Measurements from ENCODE around the gene SFI1.
"Not testable (repeated sequence)": the region's sequence is repeated elsewhere in the genome, so short reads cannot be mapped to it uniquely, and the experiment has no call there.

SFI1 gene

DNA sequence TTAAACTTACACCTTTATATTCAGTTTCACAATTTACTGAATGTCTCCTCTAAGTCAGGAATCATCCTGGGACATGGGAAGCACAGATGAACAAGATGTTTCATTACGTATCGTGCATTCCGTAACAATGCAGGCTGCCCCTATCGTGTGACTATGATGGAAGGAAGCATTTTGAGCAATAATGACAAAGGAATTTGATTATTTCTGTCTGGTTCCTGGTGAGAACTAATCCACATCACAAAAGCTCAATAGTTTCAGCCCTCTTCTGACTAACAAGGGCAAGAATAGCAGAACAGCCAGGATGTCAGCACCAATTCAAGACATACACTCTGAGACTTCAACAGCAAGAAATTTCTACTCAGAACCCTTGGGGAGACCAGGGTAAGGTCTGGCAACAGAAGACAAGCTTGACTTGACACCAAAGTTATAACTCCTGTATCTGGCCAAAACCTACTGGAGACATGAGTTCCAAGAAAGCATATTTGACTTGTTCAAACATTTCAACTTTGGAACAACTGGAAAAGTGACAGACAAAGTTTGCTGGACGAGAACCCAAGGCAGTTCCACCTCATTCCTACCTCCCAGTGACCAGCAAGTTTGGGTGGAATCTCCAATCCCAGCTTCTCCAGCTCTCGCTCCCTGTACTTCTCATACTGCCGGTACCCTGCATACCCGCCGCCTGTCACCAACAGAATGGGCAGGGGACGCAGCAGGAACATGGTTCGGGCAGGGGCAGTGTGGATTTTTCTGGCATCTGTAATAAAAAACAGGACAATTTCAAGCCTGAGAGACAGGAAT, 151.4 kb downstream of the SFI1 start:
- Histone ChIP-seq H3K36me3 (ENCODE audit: control insufficient read depth in 1 of 2, insufficient read depth in 2 of 2, low read length in 2 of 2) (peaks cover 22 to 37% of the 10 kb centered on the region in 2 donors), H3K27ac (ENCODE audit: low read depth, low read length) (no peak overlapping the region), H3K9ac (ENCODE audit: low read depth in 1 of 2, low read length in 2 of 2) (no peak overlapping the region), H3K9me3 (ENCODE audit: control insufficient read depth in 1 of 2, low read length in 2 of 2) (no peaks in the 10 kb centered on the region), H3K4me1 (ENCODE audit: control insufficient read depth in 1 of 2, insufficient read depth in 2 of 2, low read length in 2 of 2) (peaks cover 0 to 12% of the 10 kb centered on the region in 2 donors), H3K27me3 (ENCODE audit: control insufficient read depth in 1 of 2, insufficient read depth in 2 of 2, low read length in 2 of 2) (no peaks in the 10 kb centered on the region), H3K4me3 (ENCODE audit: low read depth in 1 of 2, low read length in 2 of 2) (no peak overlapping the region)

GRCh38 chr22:31650391-31650790, 154.1 kb downstream of the SFI1 start:
- no peaks in the 10 kb centered on the region for H3K27me3 ChIP-seq (ENCODE audit: control insufficient read depth in 1 of 2, insufficient read depth in 2 of 2, low read length in 2 of 2)
- H3K4me3 ChIP-seq (ENCODE audit: low read depth in 1 of 2, low read length in 2 of 2) = no peak overlapping the region
- H3K27ac ChIP-seq (ENCODE audit: low read depth, low read length) = no peak overlapping the region
- no peak overlapping the region for H3K9ac ChIP-seq (ENCODE audit: low read depth in 1 of 2, low read length in 2 of 2)
- H3K4me1 ChIP-seq (ENCODE audit: control insufficient read depth in 1 of 2, insufficient read depth in 2 of 2, low read length in 2 of 2) = peaks cover 0 to 12% of the 10 kb centered on the region in 2 donors
- H3K9me3 ChIP-seq (ENCODE audit: control insufficient read depth in 1 of 2, low read length in 2 of 2) = no peaks in the 10 kb centered on the region
- peaks cover 22 to 34% of the 10 kb centered on the region in 2 donors for H3K36me3 ChIP-seq (ENCODE audit: control insufficient read depth in 1 of 2, insufficient read depth in 2 of 2, low read length in 2 of 2)

DNA sequence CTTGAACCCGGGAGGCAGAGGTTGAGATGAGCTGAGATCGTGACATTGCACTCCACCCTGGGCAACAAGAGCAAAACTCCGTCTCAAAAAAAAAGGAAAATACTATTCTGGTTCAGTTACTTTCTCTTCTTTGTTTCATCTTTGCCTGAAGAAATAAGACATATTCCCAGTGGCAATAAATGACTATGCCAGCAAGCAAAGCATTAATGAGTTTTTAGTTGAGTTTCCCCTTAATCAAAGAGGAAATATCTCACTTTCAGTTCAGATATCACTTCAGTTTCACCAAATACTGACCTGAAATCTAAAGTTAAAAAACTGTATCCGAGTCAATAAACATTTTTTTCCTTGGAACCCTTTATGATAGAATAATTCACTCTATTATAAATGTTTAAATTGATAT, 155.3 kb downstream of the SFI1 start:
- no peak overlapping the region for H3K4me3 ChIP-seq (ENCODE audit: low read depth in 1 of 2, low read length in 2 of 2)
- H3K4me1 ChIP-seq (ENCODE audit: control insufficient read depth in 1 of 2, insufficient read depth in 2 of 2, low read length in 2 of 2) = peaks cover 0 to 6% of the 10 kb centered on the region in 2 donors
- no peak overlapping the region for H3K9ac ChIP-seq (ENCODE audit: low read depth in 1 of 2, low read length in 2 of 2)
- H3K36me3 ChIP-seq (ENCODE audit: control insufficient read depth in 1 of 2, insufficient read depth in 2 of 2, low read length in 2 of 2) = peaks cover 17 to 34% of the 10 kb centered on the region in 2 donors
- no peaks in the 10 kb centered on the region for H3K27me3 ChIP-seq (ENCODE audit: control insufficient read depth in 1 of 2, insufficient read depth in 2 of 2, low read length in 2 of 2)
- no peak overlapping the region for H3K27ac ChIP-seq (ENCODE audit: low read depth, low read length)
- no peaks in the 10 kb centered on the region for H3K9me3 ChIP-seq (ENCODE audit: control insufficient read depth in 1 of 2, low read length in 2 of 2)

GRCh38 chr22:31652088-31652487, 155.8 kb downstream of the SFI1 start:
- H3K4me3 ChIP-seq (ENCODE audit: low read depth in 1 of 2, low read length in 2 of 2) = no peak overlapping the region
- peaks cover 14 to 31% of the 10 kb centered on the region in 2 donors for H3K36me3 ChIP-seq (ENCODE audit: control insufficient read depth in 1 of 2, insufficient read depth in 2 of 2, low read length in 2 of 2)
- H3K9me3 ChIP-seq (ENCODE audit: control insufficient read depth in 1 of 2, low read length in 2 of 2) = no peaks in the 10 kb centered on the region
- H3K27ac ChIP-seq (ENCODE audit: low read depth, low read length) = no peak overlapping the region
- H3K27me3 ChIP-seq (ENCODE audit: control insufficient read depth in 1 of 2, insufficient read depth in 2 of 2, low read length in 2 of 2) = no peaks in the 10 kb centered on the region
- peaks cover 0 to 1% of the 10 kb centered on the region in 2 donors for H3K4me1 ChIP-seq (ENCODE audit: control insufficient read depth in 1 of 2, insufficient read depth in 2 of 2, low read length in 2 of 2)
- H3K9ac ChIP-seq (ENCODE audit: low read depth in 1 of 2, low read length in 2 of 2) = no peak overlapping the region

DNA sequence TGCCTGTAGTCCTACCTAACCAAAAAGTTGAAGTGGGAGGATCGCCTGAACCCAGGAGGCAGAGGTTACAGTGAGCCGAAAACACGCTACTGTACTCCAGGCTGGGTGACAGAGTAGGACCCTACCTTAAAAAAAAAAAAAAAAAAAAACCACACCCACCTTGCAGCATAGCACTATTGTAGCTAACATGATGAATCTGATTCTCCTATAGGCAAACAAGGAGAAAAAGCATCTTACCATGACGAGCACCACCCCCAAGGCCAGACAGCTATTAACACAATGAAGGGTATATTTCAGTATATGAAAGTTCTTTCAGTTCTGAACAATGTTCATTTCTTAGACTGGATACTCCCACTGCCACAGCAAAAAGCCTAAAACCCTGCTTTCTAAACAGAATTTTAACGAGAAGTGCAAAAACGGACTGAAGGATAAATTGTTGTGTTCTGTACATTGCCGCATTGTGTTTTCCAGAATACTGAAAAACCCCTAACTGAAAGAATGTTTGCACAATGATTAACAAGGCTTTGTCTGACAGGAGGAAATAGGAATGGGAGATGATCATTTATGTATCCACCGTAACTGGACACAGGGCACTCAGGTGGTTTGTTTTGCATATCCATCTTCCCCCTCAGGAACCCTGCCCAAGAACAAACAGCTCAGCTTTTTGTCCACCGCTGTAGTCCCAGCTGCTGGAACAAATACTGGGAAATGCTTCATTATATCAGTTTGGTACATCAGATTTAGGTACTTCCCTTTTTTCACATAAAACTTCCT, 156.8 kb downstream of the SFI1 start:
- H3K9ac ChIP-seq (ENCODE audit: low read depth in 1 of 2, low read length in 2 of 2) = no peak overlapping the region
- peaks cover 4 to 21% of the 10 kb centered on the region in 2 donors for H3K36me3 ChIP-seq (ENCODE audit: control insufficient read depth in 1 of 2, insufficient read depth in 2 of 2, low read length in 2 of 2)
- no peaks in the 10 kb centered on the region for H3K4me1 ChIP-seq (ENCODE audit: control insufficient read depth in 1 of 2, insufficient read depth in 2 of 2, low read length in 2 of 2)
- no peak overlapping the region for H3K27ac ChIP-seq (ENCODE audit: low read depth, low read length)
- H3K9me3 ChIP-seq (ENCODE audit: control insufficient read depth in 1 of 2, low read length in 2 of 2) = no peaks in the 10 kb centered on the region
- no peak overlapping the region for H3K4me3 ChIP-seq (ENCODE audit: low read depth in 1 of 2, low read length in 2 of 2)
- H3K27me3 ChIP-seq (ENCODE audit: control insufficient read depth in 1 of 2, insufficient read depth in 2 of 2, low read length in 2 of 2) = no peaks in the 10 kb centered on the region

GRCh38 chr22:31653944-31654343, 157.6 kb downstream of the SFI1 start:
- H3K36me3 ChIP-seq (ENCODE audit: control insufficient read depth in 1 of 2, insufficient read depth in 2 of 2, low read length in 2 of 2) = peaks cover 4 to 14% of the 10 kb centered on the region in 2 donors
- no peaks in the 10 kb centered on the region for H3K4me1 ChIP-seq (ENCODE audit: control insufficient read depth in 1 of 2, insufficient read depth in 2 of 2, low read length in 2 of 2)
- H3K9ac ChIP-seq (ENCODE audit: low read depth in 1 of 2, low read length in 2 of 2) = no peak overlapping the region
- H3K27ac ChIP-seq (ENCODE audit: low read depth, low read length) = no peak overlapping the region
- no peaks in the 10 kb centered on the region for H3K27me3 ChIP-seq (ENCODE audit: control insufficient read depth in 1 of 2, insufficient read depth in 2 of 2, low read length in 2 of 2)
- H3K9me3 ChIP-seq (ENCODE audit: control insufficient read depth in 1 of 2, low read length in 2 of 2) = no peaks in the 10 kb centered on the region
- no peak overlapping the region for H3K4me3 ChIP-seq (ENCODE audit: low read depth in 1 of 2, low read length in 2 of 2)

DNA sequence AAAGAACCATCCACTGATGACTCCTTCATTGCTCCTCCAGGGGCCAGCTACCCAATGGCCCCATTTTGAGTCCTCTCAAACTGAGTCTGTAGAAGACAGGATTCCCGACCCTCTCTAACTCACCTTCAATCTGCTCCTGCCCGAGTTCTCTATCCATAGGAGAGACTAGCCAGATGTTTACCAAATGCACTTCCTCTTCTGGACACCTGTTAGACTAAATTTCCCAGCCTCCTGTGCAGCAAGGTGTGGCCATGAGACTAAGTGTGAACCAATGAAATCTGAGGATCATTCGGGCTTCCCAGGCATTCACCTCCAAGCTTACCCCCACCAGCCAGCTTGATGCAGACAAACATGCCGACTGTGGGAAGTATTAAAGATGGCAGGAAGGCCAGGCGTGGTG, 158.1 kb downstream of the SFI1 start:
- H3K27ac ChIP-seq (ENCODE audit: low read depth, low read length) = no peak overlapping the region
- peaks cover 4 to 11% of the 10 kb centered on the region in 2 donors for H3K36me3 ChIP-seq (ENCODE audit: control insufficient read depth in 1 of 2, insufficient read depth in 2 of 2, low read length in 2 of 2)
- H3K27me3 ChIP-seq (ENCODE audit: control insufficient read depth in 1 of 2, insufficient read depth in 2 of 2, low read length in 2 of 2) = no peaks in the 10 kb centered on the region
- no peaks in the 10 kb centered on the region for H3K4me1 ChIP-seq (ENCODE audit: control insufficient read depth in 1 of 2, insufficient read depth in 2 of 2, low read length in 2 of 2)
- H3K9me3 ChIP-seq (ENCODE audit: control insufficient read depth in 1 of 2, low read length in 2 of 2) = no peaks in the 10 kb centered on the region
- H3K9ac ChIP-seq (ENCODE audit: low read depth in 1 of 2, low read length in 2 of 2) = no peak overlapping the region
- H3K4me3 ChIP-seq (ENCODE audit: low read depth in 1 of 2, low read length in 2 of 2) = no peak overlapping the region

GRCh38 chr22:31659246-31659645, 162.9 kb downstream of the SFI1 start:
- no peak overlapping the region for H3K4me3 ChIP-seq (ENCODE audit: low read depth in 1 of 2, low read length in 2 of 2)
- H3K27ac ChIP-seq (ENCODE audit: low read depth, low read length) = no peak overlapping the region
- H3K9me3 ChIP-seq (ENCODE audit: control insufficient read depth in 1 of 2, low read length in 2 of 2) = no peaks in the 10 kb centered on the region
- no peaks in the 10 kb centered on the region for H3K27me3 ChIP-seq (ENCODE audit: control insufficient read depth in 1 of 2, insufficient read depth in 2 of 2, low read length in 2 of 2)
- H3K36me3 ChIP-seq (ENCODE audit: control insufficient read depth in 1 of 2, insufficient read depth in 2 of 2, low read length in 2 of 2) = no peaks in the 10 kb centered on the region
- H3K4me1 ChIP-seq (ENCODE audit: control insufficient read depth in 1 of 2, insufficient read depth in 2 of 2, low read length in 2 of 2) = peaks cover 7 to 9% of the 10 kb centered on the region in 2 donors
- H3K9ac ChIP-seq (ENCODE audit: low read depth in 1 of 2, low read length in 2 of 2) = no peak overlapping the region

DNA sequence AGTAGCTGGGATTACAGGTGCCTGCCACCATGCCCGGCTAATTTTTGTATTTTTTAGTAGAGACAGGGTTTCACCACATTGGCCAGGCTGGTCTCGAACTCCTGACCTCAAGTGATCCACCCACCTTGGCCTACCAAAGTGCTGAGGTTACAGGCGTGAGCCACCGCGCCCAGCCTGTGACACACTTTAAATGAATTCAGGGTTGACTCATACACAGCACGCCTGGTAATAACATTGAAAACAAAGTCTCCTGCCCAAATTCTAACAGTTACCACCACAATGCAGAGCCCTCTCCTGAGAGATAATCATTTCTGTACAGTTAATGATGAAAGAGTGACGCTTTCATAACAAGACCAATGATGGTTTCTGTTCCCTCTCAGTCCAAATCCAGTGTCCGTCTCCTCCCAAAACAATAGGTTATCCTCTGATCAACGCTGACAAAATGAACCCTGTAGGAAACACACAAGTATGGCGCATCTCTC, 164.6 kb downstream of the SFI1 start:
- Histone ChIP-seq H3K9ac (ENCODE audit: low read depth in 1 of 2, low read length in 2 of 2) (peak overlapping the region; percentile 67 to 80), H3K4me3 (ENCODE audit: low read depth in 1 of 2, low read length in 2 of 2) (peak overlapping the region; percentile 89 to 94), H3K27ac (ENCODE audit: low read depth, low read length) (peak overlapping the region; percentile 74), H3K4me1 (ENCODE audit: control insufficient read depth in 1 of 2, insufficient read depth in 2 of 2, low read length in 2 of 2) (peaks cover 7 to 14% of the 10 kb centered on the region in 2 donors)
- not testable (repeated sequence) for H3K36me3 ChIP-seq (ENCODE audit: control insufficient read depth in 1 of 2, insufficient read depth in 2 of 2, low read length in 2 of 2); H3K9me3 ChIP-seq (ENCODE audit: control insufficient read depth in 1 of 2, low read length in 2 of 2); H3K27me3 ChIP-seq (ENCODE audit: control insufficient read depth in 1 of 2, insufficient read depth in 2 of 2, low read length in 2 of 2)
